HG03135 (cell line): ENCODE results near the gene BRME1.
A peak's percentile ranks its signal among the peaks of the same experiment; 100 is the strongest.

Experiments used
- ATAC-seq: cut with Tn5 transposase; IDR thresholded peaks from one replicate; pipeline ENCODE4 v1.9.1; 2021; ENCODE audit warnings: mild to moderate bottlenecking, moderate library complexity; ENCODE audit not compliant: unreplicated experiment

Gene BRME1

DNA sequence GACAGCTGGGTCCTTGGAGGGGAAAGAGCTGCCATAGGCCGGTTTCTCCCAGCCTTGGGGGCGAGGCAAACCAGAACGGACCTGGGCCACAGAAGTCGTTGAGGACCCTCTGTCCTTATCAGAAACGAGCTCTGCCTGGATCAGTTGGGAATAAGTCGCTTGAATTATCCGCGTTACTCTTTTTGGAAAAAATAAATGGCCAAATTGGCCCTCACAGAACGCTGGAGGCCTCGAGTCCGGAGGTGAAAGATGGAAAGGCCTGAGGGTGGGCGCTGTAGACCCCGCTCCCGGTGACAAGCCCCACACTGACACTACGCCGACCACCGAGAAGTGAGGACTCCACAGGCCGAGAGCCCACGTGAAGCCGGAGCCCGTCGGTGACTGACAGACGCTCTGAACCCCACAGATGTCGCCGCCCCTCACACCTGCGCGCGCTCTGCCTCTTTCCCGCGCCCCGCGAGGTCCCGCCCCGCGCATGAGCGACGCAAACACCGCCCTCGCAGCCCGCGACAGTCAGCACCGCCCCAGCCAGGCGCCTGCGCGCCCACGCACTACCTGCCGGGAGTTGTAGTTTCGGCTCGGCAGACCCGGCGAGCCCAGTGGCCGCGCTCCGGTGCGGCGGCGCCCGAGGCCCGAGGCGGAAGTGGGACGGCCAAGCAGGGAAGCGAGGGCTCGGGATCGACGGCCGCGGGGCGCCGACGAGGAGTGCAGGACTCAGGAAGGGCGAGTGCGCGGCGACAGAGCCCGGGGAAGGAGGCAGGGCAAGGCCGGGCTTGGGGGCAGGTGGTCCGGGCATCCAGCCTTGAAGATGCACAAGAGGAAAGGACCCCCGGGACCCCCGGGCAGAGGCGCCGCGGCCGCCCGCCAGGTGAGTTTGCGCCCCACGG lies at the start of gene BRME1, which contains the start of gene CC2D1A:
TSS of gene BRME1 (minus strand) at position 484 of the 887 bp plus-strand sequence. CDS start 1,225 bp downstream, outside the sequence.
TSS of gene CC2D1A (plus strand) at position 568 of the 887 bp plus-strand sequence. CDS start at position 809, 241 bp downstream.
- ATAC-seq = peak; percentile 88

DNA sequence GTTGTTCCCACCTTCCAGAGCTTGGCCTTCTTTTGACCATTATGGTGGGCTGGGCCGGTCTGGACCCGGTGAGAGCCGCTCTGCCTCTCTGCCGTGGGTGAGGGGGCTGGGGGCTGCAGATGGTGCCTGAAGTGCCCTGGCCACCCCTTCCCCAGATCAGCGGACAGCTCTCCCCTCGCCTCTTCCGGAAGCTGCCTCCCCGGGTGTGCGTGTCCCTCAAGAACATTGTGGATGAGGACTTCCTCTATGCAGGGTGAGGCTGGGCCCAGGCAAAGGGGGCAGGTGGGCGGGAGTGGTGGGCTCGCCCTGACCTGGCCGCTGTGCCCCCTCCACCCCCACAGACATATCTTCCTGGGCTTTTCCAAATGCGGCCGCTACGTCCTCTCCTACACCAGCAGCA lies 48.3 kb upstream of the BRME1 start:
- ATAC-seq = no peak

DNA sequence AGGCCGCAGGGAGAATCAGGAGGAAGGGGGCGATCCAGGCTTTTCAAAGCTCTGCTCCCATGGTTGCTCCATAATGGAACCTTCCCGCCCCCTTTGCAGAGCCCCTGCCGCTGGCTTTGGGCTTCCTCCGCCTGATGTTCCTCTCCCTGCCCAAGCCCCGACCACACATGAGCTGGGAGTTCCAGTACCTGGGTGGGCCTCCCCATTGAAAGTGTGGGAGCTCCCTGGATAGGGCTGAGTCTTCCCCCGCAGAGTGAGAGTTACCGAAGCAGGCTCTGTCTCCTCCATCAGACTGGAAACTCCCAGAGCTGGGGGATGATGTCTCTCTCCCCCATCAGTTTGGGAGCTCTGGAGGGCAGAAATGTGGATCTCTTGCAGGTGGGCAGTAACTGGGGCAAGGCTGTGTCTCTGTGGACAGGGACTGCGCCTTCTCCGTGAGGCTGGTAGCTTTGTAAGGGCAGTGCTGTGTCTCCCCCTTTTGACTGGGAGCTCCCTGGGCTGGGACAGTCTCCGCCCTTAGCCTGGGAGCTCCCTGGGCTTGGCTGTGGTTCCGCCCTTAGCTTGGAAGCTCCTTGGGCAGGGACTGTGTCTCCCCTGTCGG lies 47.1 kb upstream of the BRME1 start:
- ATAC-seq = no peak

DNA sequence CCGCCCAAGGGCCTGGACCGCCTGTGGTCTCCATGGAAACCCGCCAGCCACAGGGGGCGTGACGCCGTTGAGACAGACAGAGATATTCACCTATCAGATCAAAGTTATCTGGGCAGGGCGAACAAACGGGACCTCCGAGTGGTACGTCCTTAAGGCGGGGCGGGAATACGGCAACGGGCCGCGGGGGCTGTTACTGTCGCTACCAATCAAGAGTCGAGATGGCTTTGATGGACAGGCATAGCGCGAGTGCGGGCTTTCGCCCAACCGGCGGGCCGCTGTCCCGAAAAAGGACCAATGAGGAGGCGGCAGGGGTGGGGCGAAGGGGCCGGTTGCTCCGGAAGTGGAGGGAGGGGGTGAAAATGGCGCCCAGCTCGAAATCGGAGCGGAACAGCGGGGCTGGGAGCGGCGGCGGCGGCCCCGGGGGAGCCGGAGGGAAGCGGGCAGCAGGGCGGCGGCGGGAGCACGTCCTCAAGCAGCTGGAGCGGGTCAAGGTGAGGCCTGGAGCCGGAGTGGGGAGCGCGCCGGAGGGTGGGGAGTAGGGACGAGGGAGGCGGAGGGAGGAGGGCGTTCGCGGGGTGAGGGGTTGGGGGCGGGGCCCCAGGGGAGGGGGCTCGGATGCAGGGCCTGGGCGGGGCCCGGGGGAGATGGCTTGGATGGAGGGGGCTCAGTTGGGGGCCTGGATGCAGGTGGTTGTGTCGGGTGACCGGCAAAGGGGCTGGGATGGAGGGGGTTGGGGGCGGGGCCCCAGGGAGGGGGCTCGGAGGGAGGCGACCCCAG lies 46.4 kb upstream of the BRME1 start, which contains the start of gene DCAF15:
TSS of gene DCAF15 (plus strand) at position 356 of the 777 bp plus-strand sequence. CDS start at position 360, 4 bp downstream.
- ATAC-seq = peak; percentile 97

GRCh38 chr19:13951799-13952153 lies 45.9 kb upstream of the BRME1 start:
- ATAC-seq = no peak

DNA sequence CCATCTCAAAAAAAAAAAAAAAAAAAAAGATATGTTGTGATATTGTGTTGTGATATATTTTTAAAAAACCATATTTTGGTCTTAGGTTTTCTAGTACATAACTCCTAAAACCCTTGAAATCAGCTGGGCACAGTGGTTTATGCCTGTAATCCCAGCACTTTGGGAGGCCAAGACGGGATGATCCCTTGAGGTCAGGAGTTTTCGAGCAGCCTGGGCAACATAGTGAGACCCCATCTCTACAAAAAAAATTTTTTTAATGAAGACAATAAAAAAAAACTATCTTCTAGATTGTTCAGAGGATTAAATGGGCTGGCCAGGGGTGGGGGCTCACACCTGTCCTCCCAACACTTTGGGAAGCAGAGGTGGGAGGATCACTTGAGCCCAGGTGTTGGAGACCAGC lies 45.1 kb upstream of the BRME1 start:
- ATAC-seq = no peak

GRCh38 chr19:13946414-13946813 lies 40.5 kb upstream of the BRME1 start:
- no peak for ATAC-seq

DNA sequence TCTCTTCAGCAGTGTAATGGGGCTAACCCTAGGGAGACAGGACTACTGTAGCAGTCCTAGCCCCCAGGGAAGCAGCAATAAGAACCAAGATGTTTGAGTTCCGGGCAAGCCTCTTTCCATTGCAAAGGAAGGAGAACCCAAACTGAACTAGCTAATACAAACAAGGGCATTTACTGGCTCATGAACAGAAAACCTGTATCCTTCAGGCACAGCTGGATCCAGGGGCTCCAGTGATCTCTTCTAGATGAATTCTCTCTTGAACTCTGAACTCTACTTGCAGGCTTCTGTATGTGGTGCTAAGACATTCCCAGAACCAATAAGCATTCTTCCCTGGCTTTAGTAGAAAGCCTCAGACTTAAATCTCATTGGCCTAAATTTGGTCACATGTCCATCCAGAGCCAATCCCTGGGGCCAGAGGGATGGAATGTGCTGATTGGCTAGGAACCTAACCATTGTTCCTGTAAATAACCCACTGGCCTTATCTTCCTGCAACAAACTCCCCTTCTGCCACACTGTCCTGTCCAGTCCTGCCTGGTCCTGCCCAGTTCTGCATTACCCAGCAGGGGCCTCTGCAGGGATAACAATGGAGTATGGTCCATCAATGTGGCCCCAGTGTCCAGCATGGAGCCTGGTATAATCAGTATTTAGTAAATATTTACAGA lies 36.2 kb upstream of the BRME1 start:
- ATAC-seq = no peak

DNA sequence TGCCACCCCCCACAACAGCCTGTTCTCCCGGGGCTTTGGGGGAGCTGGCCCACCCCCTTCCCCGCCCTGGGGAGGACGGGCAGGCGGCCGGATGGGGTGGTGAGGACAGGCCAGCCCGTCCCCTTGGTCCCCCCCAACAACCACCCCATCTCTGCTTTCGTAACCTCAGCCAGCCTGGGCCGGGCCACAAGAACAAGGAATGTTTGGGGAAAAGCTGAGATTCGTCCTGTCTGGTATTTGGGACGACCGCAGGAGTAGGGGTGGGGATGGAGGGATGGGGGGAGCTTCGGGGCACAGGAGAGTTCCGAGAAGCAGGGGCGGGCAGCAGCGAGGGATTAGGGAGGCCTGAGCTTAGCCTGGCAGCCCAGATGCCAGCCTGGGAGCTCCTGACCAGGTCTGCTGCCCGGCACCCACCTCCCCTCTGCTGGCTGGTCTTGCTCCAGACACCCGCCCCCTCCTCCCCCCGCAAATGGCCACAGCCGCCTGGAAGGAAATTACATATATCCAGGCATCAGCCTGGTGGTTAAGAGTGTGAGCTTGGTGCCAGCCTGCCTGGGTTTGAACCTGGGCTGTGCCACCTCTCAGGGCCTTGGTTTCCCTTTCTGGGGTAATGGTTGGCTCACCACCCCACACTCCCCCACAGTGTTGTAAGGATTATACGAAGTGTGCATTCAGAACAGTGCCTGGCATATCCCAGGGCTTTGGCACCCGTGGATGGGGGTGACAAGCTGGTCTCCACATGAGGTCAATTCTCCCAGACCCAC lies 32.6 kb upstream of the BRME1 start, which contains the start of gene PODNL1:
TSS of gene PODNL1 (minus strand) at position 117 of the 764 bp plus-strand sequence. CDS start 236 bp downstream, outside the sequence.
- ATAC-seq = no peak

DNA sequence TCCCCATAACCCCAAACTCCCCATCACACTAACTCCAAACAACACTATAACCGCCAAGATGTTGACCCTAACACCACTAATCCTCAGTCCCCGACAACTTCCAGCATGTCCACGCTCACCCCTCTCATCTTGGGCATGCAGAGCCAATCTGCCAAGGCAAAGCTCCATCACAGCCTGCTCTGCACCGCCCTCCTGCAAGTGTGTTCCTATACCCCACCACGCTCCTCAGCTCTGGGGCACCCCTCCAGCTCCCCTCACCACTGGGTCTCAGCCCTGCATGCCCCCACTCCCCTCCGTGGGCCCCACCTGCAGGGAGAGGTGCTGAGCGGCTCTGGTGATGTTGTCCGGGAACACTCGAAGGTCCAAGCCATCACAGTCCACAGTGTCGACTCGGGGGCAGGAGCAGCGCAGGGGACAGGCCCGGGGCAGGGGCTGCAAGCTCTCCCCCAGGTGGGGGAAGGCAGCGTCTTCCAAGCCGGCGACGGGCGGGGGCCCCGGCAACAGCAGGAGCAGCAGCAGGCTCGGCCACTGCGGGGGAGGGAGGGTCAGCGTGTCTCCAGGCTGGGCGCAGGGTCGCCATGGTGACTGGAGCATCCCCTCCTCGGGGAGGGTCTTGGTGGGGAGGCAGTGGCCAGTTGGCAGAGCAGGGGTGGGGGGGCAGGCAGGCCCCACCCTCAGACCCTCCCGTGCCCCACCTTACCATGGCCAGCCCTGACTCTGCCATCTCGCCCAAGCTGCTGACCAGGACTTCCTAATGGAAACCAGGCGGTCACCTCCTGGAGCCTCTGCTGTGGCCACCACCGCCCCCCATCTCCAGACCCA lies 31.8 kb upstream of the BRME1 start:
- no peak for ATAC-seq

DNA sequence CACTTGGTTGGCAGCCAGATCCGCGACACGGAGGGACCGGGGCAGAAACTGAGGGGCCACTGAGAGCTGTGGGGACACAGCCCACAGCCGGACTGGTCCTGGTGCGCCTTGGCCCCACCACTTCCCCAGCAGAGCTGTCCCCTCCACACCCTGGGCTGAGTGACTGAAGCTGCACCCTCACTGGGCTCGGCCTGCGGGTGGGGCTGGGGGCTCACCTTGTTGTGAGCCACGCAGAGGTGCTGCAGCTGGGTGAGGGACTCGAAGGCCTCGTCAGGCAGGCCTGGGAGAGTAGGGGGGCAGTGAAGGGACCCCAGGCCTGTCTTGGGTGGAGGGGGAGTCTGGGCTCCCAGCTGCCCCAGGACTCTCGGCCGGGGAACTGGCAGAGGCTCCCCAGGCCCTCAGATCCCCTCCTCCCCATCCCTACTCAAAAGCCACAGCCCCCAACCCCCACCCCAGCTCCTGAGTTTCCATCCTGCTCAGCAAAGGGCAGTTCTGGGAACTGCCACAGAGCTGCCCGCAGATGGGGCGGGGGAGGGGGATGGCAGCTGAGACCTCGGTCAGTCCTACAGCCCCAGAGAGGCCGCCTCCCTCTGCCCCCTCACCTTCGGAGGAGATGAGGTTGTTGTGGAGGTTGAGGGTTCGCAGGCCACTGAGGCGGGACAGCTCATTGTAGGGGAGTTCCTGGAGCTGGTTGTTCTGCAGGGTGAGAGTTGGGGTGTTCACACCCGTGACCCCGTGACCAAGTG lies 30.0 kb upstream of the BRME1 start:
- no peak for ATAC-seq

GRCh38 chr19:13934785-13935109 lies 28.8 kb upstream of the BRME1 start:
- ATAC-seq = no peak

GRCh38 chr19:13932911-13933393 lies 27.0 kb upstream of the BRME1 start:
- no peak for ATAC-seq

GRCh38 chr19:13932149-13932637 lies 26.3 kb upstream of the BRME1 start:
- no peak for ATAC-seq

DNA sequence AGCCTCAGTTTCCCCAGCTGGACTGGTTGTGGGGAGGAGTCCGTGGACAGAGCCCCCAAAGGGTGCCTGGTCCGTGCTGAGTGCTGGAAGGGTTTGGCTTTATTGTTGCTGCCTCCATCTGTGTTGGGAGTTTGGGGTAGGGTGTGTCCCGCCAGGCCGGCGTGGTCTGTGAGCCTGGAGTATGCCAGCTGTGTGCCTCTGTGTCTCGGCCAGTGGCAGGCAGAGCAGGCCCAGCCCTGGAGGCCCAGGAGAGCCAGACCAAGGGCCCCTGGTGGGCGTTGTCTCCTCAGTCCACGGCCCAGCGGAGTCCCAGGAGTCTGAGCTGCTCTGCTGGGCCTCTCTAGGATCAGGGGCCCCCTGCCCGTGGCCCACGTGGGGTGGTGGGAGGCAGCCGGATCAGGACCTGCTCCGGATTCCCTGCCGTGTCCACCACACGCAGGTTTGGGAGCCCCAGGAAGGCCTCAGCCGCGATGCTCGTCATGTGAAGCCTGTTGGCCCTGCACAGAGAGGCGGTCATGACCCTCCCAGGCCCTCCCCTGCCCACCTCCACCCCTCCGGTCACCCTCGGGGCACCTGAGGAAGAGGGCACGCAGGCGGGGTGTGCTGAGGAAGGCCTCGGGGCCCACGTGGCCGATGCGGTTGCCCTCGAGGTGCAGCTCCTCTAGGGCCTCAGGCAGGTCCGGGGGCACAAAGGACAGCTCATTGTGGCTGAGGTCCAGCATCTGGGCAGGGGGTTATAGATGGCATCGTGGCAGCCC lies 25.7 kb upstream of the BRME1 start:
- no peak for ATAC-seq

GRCh38 chr19:13930402-13930801 lies 24.5 kb upstream of the BRME1 start:
- no peak for ATAC-seq

- no peak for ATAC-seq
Measured at GRCh38 chr19:13929956-13930355, 24.0 kb upstream of the BRME1 start.
